ENCODE results near the gene MTRFR. TPM values are rescaled to one million over a fixed set of nuclear protein-coding genes. Genes with fewer than 3 reads are reported as not detected.

The MTRFR gene
- total RNA-seq (2022; extraction: Qiagen RNA extraction), result 13.4 to 17.6 TPM (median 17.0 TPM) in 5 replicates

GRCh38 chr12:123232807-123233504, at the start of gene MTRFR, which contains the start of gene MPHOSPH9:
Gene MTRFR (plus strand): TSS chr12:123233436. CDS start chr12:123253675, 20,239 bp downstream.
Gene MPHOSPH9 (minus strand): TSS chr12:123233141. CDS start chr12:123230364, 2,777 bp downstream.

Other genes with a start within 250 kb of the MTRFR start
- 12.1 to 22.3 TPM (median 18.8 TPM) in 5 replicates for gene PITPNM2, start 82.3 kb upstream of the MTRFR start, total RNA-seq (2022; extraction: Qiagen RNA extraction)
- 17.3 to 24.4 TPM (median 21.4 TPM) in 5 replicates for gene MPHOSPH9, start 295 bp upstream of the MTRFR start, total RNA-seq (2022; extraction: Qiagen RNA extraction)
- 106 to 183 TPM (median 158 TPM) in 5 replicates for gene CDK2AP1, start 38.4 kb downstream of the MTRFR start, total RNA-seq (2022; extraction: Qiagen RNA extraction)
- 17.6 to 28.0 TPM (median 22.2 TPM) in 5 replicates for gene SBNO1, start 131.4 kb downstream of the MTRFR start, total RNA-seq (2022; extraction: Qiagen RNA extraction)
- 50.2 to 54.8 TPM (median 53.6 TPM) in 5 replicates for gene KMT5A, start 150.7 kb downstream of the MTRFR start, total RNA-seq (2022; extraction: Qiagen RNA extraction)
- gene RILPL2, start 203.2 kb downstream of the MTRFR start, total RNA-seq (2022; extraction: Qiagen RNA extraction), result 1.5 to 2.0 TPM (median 1.6 TPM) in 5 replicates
- 16.8 to 21.8 TPM (median 19.8 TPM) in 5 replicates for gene SNRNP35, start 224.7 kb downstream of the MTRFR start, total RNA-seq (2022; extraction: Qiagen RNA extraction)

Data from A549 treated with Mapracorat at 1 μM for 4 hours (cell line).